HepG2 (cell line): ENCODE results near the gene PPIB. TPM values are rescaled to one million over a fixed set of nuclear protein-coding genes. Genes with fewer than 3 reads are reported as not detected.

Source experiments
- CBX5 ChIP-seq: sonication (generic); formaldehyde crosslinking; IDR thresholded peaks from 2 replicates; pipeline ENCODE4 v1.4.0; 2020; ENCODE audit warnings: missing genetic modification reagents, borderline replicate concordance
- RBM22 ChIP-seq: fragments of 200-400 bp; formaldehyde crosslinking; optimal IDR thresholded peaks from 2 replicates; pipeline ENCODE3; 2017; ENCODE audit warnings: mild to moderate bottlenecking, low read length, moderate library complexity
- SIX1 ChIP-seq: sonication (generic); formaldehyde crosslinking; IDR thresholded peaks from 2 replicates; pipeline ENCODE4 v1.4.0; 2020; ENCODE audit warnings: missing genetic modification reagents, borderline replicate concordance
- polyA plus RNA-seq, 8 experiments: library from polyadenylated mRNA; depleted of rRNA in 3 of 8; stranded (reverse) in 7 of 8; unstranded in 1 of 8; fragments of >200 nt; fragmentation: Illumina TruSeq in 4 of 8; extraction: Trizol in 4 of 8; gene quantifications; 2 replicates each; pipeline versions ENCODE4 v1.2.1 to v1.2.3, GENCODE V29; 2011 to 2016; ENCODE audit warnings: low read depth in 4 of 8, missing spikeins in 1 of 8, mixed read lengths in 1 of 8; ENCODE audit not compliant: insufficient read depth in 1 of 8
- total RNA-seq, 5 experiments: library from RNA; depleted of rRNA; stranded (reverse); fragments of >200 nt; fragmentation: Illumina TruSeq; extraction: Trizol; gene quantifications; 2 replicates each; pipeline ENCODE4 v1.2.3, GENCODE V29; 2016; ENCODE audit warnings: low read depth in 1 of 5
- TF ChIP-seq, protein P1 (sequence below): sonication (generic); formaldehyde crosslinking; IDR thresholded peaks from 2 replicates; pipeline ENCODE4 v1.9.0; 2022; ENCODE audit warnings: low read depth, missing genetic modification reagents
- TF ChIP-seq, protein P2 (sequence below): sonication (generic); formaldehyde crosslinking; IDR thresholded peaks from one replicate; pipeline ENCODE4 v1.5.1; 2020; ENCODE audit warnings: mild to moderate bottlenecking, missing genetic modification reagents; ENCODE audit errors: not compliant biosample characterization

Gene PPIB
- total and polyA plus RNA-seq, 2 of the 13 experiments (the other 11 are each of a cell fraction or from before 2014, with no cell fraction given): 780 to 882 TPM

DNA sequence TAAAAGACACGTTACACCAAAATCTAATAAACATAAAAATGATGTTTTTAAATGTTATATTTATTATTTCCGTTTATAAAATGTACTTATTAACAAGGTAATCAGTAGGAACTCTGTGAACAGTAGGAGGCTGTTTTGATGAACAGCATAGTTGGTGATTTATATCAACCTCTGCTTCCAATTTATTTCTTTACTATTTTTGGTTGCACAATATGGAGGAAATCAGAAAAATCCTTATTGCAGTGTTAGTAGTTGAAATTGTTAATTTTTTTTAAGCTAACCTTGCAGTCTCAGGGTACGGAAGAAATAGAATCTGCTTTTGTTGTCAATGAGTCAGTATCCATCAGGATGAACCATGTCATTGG lies 16.3 kb downstream of the PPIB start (continued):
- TF ChIP-seq CBX5 (no peak), SIX1 (CRISPR knock-in tag) (no peak), RBM22 (no peak)
- TF ChIP-seq, protein P1, sequence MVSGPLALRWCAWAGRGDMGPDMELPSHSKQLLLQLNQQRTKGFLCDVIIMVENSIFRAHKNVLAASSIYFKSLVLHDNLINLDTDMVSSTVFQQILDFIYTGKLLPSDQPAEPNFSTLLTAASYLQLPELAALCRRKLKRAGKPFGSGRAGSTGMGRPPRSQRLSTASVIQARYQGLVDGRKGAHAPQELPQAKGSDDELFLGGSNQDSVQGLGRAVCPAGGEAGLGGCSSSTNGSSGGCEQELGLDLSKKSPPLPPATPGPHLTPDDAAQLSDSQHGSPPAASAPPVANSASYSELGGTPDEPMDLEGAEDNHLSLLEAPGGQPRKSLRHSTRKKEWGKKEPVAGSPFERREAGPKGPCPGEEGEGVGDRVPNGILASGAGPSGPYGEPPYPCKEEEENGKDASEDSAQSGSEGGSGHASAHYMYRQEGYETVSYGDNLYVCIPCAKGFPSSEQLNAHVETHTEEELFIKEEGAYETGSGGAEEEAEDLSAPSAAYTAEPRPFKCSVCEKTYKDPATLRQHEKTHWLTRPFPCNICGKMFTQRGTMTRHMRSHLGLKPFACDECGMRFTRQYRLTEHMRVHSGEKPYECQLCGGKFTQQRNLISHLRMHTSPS (CRISPR knock-in tag): no peak
- TF ChIP-seq, protein P2, sequence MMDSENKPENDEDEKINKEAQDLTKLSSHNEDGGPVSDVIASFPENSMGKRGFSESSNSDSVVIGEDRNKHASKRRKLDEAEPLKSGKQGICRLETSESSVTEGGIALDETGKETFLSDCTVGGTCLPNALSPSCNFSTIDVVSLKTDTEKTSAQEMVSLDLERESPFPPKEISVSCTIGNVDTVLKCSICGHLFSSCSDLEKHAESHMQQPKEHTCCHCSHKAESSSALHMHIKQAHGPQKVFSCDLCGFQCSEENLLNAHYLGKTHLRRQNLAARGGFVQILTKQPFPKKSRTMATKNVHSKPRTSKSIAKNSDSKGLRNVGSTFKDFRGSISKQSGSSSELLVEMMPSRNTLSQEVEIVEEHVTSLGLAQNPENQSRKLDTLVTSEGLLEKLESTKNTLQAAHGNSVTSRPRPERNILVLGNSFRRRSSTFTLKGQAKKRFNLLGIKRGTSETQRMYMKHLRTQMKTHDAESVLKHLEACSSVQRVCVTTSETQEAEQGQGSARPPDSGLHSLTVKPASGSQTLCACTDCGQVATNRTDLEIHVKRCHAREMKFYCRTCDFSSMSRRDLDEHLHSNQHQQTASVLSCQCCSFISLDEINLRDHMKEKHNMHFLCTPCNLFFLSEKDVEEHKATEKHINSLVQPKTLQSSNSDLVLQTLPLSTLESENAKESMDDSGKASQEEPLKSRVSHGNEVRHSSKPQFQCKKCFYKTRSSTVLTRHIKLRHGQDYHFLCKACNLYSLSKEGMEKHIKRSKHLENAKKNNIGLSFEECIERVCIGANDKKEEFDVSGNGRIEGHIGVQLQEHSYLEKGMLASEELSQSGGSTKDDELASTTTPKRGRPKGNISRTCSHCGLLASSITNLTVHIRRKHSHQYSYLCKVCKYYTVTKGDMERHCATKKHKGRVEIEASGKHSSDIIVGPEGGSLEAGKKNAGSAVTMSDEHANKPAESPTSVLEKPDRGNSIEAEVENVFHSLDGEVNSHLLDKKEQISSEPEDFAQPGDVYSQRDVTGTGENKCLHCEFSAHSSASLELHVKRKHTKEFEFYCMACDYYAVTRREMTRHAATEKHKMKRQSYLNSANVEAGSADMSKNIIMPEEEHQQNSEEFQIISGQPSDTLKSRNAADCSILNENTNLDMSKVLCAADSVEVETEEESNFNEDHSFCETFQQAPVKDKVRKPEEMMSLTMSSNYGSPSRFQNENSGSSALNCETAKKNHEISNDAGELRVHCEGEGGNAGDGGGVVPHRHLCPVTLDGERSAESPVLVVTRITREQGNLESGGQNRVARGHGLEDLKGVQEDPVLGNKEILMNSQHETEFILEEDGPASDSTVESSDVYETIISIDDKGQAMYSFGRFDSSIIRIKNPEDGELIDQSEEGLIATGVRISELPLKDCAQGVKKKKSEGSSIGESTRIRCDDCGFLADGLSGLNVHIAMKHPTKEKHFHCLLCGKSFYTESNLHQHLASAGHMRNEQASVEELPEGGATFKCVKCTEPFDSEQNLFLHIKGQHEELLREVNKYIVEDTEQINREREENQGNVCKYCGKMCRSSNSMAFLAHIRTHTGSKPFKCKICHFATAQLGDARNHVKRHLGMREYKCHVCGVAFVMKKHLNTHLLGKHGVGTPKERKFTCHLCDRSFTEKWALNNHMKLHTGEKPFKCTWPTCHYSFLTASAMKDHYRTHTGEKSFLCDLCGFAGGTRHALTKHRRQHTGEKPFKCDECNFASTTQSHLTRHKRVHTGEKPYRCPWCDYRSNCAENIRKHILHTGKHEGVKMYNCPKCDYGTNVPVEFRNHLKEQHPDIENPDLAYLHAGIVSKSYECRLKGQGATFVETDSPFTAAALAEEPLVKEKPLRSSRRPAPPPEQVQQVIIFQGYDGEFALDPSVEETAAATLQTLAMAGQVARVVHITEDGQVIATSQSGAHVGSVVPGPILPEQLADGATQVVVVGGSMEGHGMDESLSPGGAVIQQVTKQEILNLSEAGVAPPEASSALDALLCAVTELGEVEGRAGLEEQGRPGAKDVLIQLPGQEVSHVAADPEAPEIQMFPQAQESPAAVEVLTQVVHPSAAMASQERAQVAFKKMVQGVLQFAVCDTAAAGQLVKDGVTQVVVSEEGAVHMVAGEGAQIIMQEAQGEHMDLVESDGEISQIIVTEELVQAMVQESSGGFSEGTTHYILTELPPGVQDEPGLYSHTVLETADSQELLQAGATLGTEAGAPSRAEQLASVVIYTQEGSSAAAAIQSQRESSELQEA (CRISPR knock-in tag): no peak
